Measurements from ENCODE around the gene OXT. TPM values are rescaled to one million over a fixed set of nuclear protein-coding genes. Genes with fewer than 3 reads are reported as not detected.

Gene OXT
- total and polyA plus RNA-seq, 2 donors (not counting 1 experiment from before 2014, with no cell fraction given) = 1.0 to 1.7 TPM

Other genes starting within 250 kb of the OXT start
- gene PCED1A, start 231.0 kb upstream of the OXT start, total RNA-seq = 83.5 and 96.8 TPM in 2 replicates
- gene PCED1A, start 231.0 kb upstream of the OXT start, polyA plus RNA-seq = 147 and 176 TPM in 2 replicates
- 59.5 and 63.0 TPM in 2 replicates for gene VPS16, start 230.9 kb upstream of the OXT start, total RNA-seq
- 68.2 and 74.5 TPM in 2 replicates for gene VPS16, start 230.9 kb upstream of the OXT start, polyA plus RNA-seq
- 64.2 and 70.0 TPM in 2 replicates for gene PTPRA, start 198.1 kb upstream of the OXT start, total RNA-seq
- gene PTPRA, start 198.1 kb upstream of the OXT start, polyA plus RNA-seq = 32.1 and 39.6 TPM in 2 replicates
- 2.5 and 2.7 TPM in 2 replicates for gene GNRH2, start 28.0 kb upstream of the OXT start, total RNA-seq
- not detected in 2 replicates for gene GNRH2, start 28.0 kb upstream of the OXT start, polyA plus RNA-seq
- 33.3 and 35.9 TPM in 2 replicates for gene MRPS26, start 25.6 kb upstream of the OXT start, total RNA-seq
- gene MRPS26, start 25.6 kb upstream of the OXT start, polyA plus RNA-seq = 27.3 and 37.5 TPM in 2 replicates
- gene AVP, start 13.1 kb downstream of the OXT start, total RNA-seq = 4.5 and 7.0 TPM in 2 replicates
- not detected in 2 replicates for gene AVP, start 13.1 kb downstream of the OXT start, polyA plus RNA-seq
- gene FASTKD5, start 88.2 kb downstream of the OXT start, total RNA-seq = 19.3 and 20.3 TPM in 2 replicates
- 12.2 and 24.4 TPM in 2 replicates for gene FASTKD5, start 88.2 kb downstream of the OXT start, polyA plus RNA-seq
- gene UBOX5, start 88.2 kb downstream of the OXT start, total RNA-seq = 9.2 and 10.2 TPM in 2 replicates
- gene UBOX5, start 88.2 kb downstream of the OXT start, polyA plus RNA-seq = 4.1 and 6.6 TPM in 2 replicates
- 5.1 and 6.4 TPM in 2 replicates for gene LZTS3, start 101.9 kb downstream of the OXT start, total RNA-seq
- 2.3 and 12.7 TPM in 2 replicates for gene LZTS3, start 101.9 kb downstream of the OXT start, polyA plus RNA-seq
- 51.9 and 55.5 TPM in 2 replicates for gene DDRGK1, start 133.1 kb downstream of the OXT start, total RNA-seq
- gene DDRGK1, start 133.1 kb downstream of the OXT start, polyA plus RNA-seq = 35.6 and 41.7 TPM in 2 replicates
- 55.5 TPM in 2 replicates for gene ITPA, start 137.9 kb downstream of the OXT start, total RNA-seq
- 51.9 and 65.6 TPM in 2 replicates for gene ITPA, start 137.9 kb downstream of the OXT start, polyA plus RNA-seq
- gene SLC4A11, start 167.6 kb downstream of the OXT start, total RNA-seq = 1.6 and 2.7 TPM in 2 replicates
- gene SLC4A11, start 167.6 kb downstream of the OXT start, polyA plus RNA-seq = 0.79 and 0.85 TPM in 2 replicates

Data from B cell (primary cell).